ENCODE measurements around the gene AP1G1. TPM values are rescaled to one million over a fixed set of nuclear protein-coding genes. Genes with fewer than 3 reads are reported as not detected.
A peak's percentile ranks its signal among the peaks of the same experiment; 100 is the strongest.

AP1G1 gene
- total and polyA plus RNA-seq, 10 of the 15 experiments (the other 5 are each of a cell fraction or from before 2014, with no cell fraction given) = 5.9 to 83.7 (median 47.8) TPM

DNA sequence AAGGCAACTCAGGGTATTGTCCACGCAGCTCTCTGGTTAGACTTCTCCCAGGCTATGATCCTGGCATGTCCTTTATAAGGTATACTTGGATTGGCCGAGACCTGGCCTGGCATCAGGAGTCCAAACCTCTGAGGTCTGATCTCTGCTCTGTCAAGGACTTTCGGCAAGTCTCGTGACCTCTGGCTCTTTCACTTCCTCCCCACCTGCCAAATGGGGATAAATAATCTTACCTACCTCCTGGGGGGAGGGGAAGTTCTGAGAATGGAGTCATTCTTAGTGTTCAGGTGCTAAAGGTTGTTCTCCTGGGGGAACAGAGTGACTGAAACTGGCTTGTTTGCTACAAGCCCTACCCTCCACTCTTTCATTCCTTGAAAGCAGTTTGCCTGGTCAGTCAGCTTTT is 44.8 kb upstream of the AP1G1 start (continued):
- TF ChIP-seq ZSCAN29 (IDR thresholded peaks at IDR 0.05) (no peak), CEBPB (IDR thresholded peaks at IDR 0.05; ENCODE audit: borderline replicate concordance in 1 of 2, low read depth in 2 of 2, low read length in 2 of 2) (no peak)

DNA sequence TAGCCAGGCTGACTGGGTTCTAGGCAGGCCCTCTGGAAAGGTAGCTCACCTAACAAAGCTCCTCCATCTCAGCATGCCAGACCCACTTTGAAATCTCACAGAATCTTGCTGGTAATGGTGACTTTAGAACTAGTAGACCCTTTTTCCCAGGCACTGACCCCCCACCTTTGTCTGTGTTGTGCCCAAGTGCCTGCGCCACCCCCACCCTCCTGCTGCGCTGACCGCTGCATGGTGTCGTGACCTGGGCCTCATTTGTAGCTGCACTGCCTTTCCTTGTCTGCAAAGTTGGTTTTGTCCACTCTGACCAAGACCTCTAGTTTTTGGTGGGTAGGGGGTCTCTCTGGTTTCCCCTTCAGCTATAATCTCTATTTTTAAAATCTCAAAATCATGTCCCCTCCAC is 43.9 kb upstream of the AP1G1 start:
- Histone ChIP-seq H4K20me1 (ENCODE audit: control insufficient read depth, insufficient read depth) (no peaks in the 10 kb centered on the region), H3K4me3 (no peak overlapping the region), H3K27ac (ENCODE audit: control insufficient read depth, insufficient read depth) (peak overlapping the region; percentile 86), H3K79me2 (ENCODE audit: control insufficient read depth, insufficient read depth, low read length) (peaks cover 35% of the 10 kb centered on the region), H2AFZ (ENCODE audit: control insufficient read depth, low read depth, low read length) (no peak overlapping the region), H3K4me2 (ENCODE audit: control insufficient read depth, insufficient read depth) (peak overlapping the region; percentile 87), H3K36me3 (ENCODE audit: control insufficient read depth in 2 of 2, insufficient read depth in 2 of 2, low read length in 1 of 2) (peaks cover 23 to 28% of the 10 kb centered on the region in 2 experiments), H3K27me3 (replicated peaks in 1 of 2; ENCODE audit: control insufficient read depth in 2 of 2, insufficient read depth in 2 of 2, low read length in 1 of 2) (no peaks in the 10 kb centered on the region), H3K9ac (ENCODE audit: control insufficient read depth, insufficient read depth, low read length) (no peak overlapping the region; the same call in 1 of the 2 replicates), H3K4me1 (ENCODE audit: control insufficient read depth, insufficient read depth, low read length) (peaks cover 36% of the 10 kb centered on the region), H3K9me3 (replicated peaks; ENCODE audit: control insufficient read depth, insufficient read depth, low read length) (no peaks in the 10 kb centered on the region)
- no TSS peak for BruUV-seq (replicated peaks)
- no peak for FAIRE-seq
- ATAC-seq = no peak
- TF ChIP-seq ZBED1 (IDR thresholded peaks at IDR 0.05; ENCODE audit: borderline replicate concordance) = no peak
- TF ChIP-seq RELA (IDR thresholded peaks at IDR 0.05; ENCODE audit: borderline replicate concordance, partially characterized antibody) = no peak
- no peak for TF ChIP-seq SMC3 (IDR thresholded peaks at IDR 0.05; ENCODE audit: borderline replicate concordance, low read length)
- no peak for TF ChIP-seq POLR2AphosphoS5 (IDR thresholded peaks at IDR 0.05; ENCODE audit: low read length)
- ChIA-PET RAD21 (ENCODE audit: unreplicated experiment) (interaction anchor here (1.0 to 2.7 kb wide), 6 partner anchors 9 to 57 kb away, joined by 3 to 12 read pairs (median 6); partner anchors contain the start of gene AP1G1), SMC1A (ENCODE audit: uncharacterized antibody, unreplicated experiment) (interaction anchor here (0.6 to 1.9 kb wide), 7 partner anchors 9 to 45 kb away, joined by 3 to 8 read pairs (median 4); no protein-coding TSS in a partner anchor), POLR2A (interaction anchor here (0.7 to 2.6 kb wide), 6 partner anchors 8 to 44 kb away, joined by 3 to 15 read pairs (median 4); partner anchors contain the start of gene AP1G1), CTCF (interaction anchor here (0.8 to 1.1 kb wide), 4 partner anchors 12 to 109 kb away, joined by 3 to 5 read pairs (median 3); no protein-coding TSS in a partner anchor)
- no peak for DNase-seq (ENCODE audit: low read depth, low spot score)
- intact Hi-C loops (cut with micrococcal nuclease; ENCODE audit: unreplicated experiment) (loop anchor here (2.0 kb wide), 1 partner anchor 44 kb away; the partner anchor contains the start of gene AP1G1), in situ Hi-C loops (cut with MboI) (no loop called here)
- 100% methylated on average over 4 of the region's 4 CpGs for WGBS (ENCODE audit: insufficient coverage, insufficient replicate concordance, low lambda C conversion rate, missing lambda C conversion rate)
